HG02885 (cell line): Measurements from ENCODE around the gene REG4.
A peak's percentile ranks its signal among the peaks of the same experiment; 100 is the strongest.
"Not testable (repeated sequence)": the region's sequence is repeated elsewhere in the genome, so short reads cannot be mapped to it uniquely, and the experiment has no call there.

Experiments used
- ATAC-seq: cut with Tn5 transposase; IDR thresholded peaks from one replicate; pipeline ENCODE4 v1.9.1; 2021; ENCODE audit warnings: mild to moderate bottlenecking; ENCODE audit not compliant: unreplicated experiment, poor library complexity

Gene REG4

GRCh38 chr1:119808972-119809550 lies 2.2 kb downstream of the REG4 start:
- ATAC-seq: peak; percentile 86

GRCh38 chr1:119808491-119808890 lies 2.8 kb downstream of the REG4 start:
- no peak for ATAC-seq

GRCh38 chr1:119806489-119806888 lies 4.8 kb downstream of the REG4 start:
- no peak for ATAC-seq

GRCh38 chr1:119805746-119806145 lies 5.5 kb downstream of the REG4 start:
- ATAC-seq: no peak

GRCh38 chr1:119805247-119805646 lies 6.0 kb downstream of the REG4 start:
- no peak for ATAC-seq

- no peak for ATAC-seq
These were observed 11.6 kb downstream of the REG4 start for GRCh38 chr1:119799599-119800177.

- no peak for ATAC-seq
These were observed 12.3 kb downstream of the REG4 start for GRCh38 chr1:119799003-119799402.

GRCh38 chr1:119797606-119798005 lies 13.7 kb downstream of the REG4 start:
- no peak for ATAC-seq

- no peak for ATAC-seq
These were observed 14.1 kb downstream of the REG4 start for GRCh38 chr1:119797162-119797561.

- ATAC-seq: no peak
These were observed 15.7 kb downstream of the REG4 start for GRCh38 chr1:119795261-119796200.

- ATAC-seq: no peak
These were observed 16.4 kb downstream of the REG4 start for GRCh38 chr1:119794876-119795240.

GRCh38 chr1:119794230-119794875 lies 16.9 kb downstream of the REG4 start:
- ATAC-seq: no peak

- ATAC-seq: no peak
These were observed 19.9 kb downstream of the REG4 start for GRCh38 chr1:119791377-119791776.

GRCh38 chr1:119790451-119791198 lies 20.6 kb downstream of the REG4 start:
- no peak for ATAC-seq

- ATAC-seq: no peak
These were observed 23.5 kb downstream of the REG4 start for GRCh38 chr1:119787776-119788175.

GRCh38 chr1:119786473-119787050 lies 24.7 kb downstream of the REG4 start:
- not testable (repeated sequence) for ATAC-seq

GRCh38 chr1:119786046-119786445 lies 25.2 kb downstream of the REG4 start:
- not testable (repeated sequence) for ATAC-seq

- ATAC-seq: no peak
These were observed 27.0 kb downstream of the REG4 start for GRCh38 chr1:119784191-119784781.

GRCh38 chr1:119783354-119784185 lies 27.7 kb downstream of the REG4 start:
- no peak for ATAC-seq
